GM18907 (cell line): ENCODE data around the gene DYNC1LI2.
"Not testable (repeated sequence)": the region's sequence is repeated elsewhere in the genome, so short reads cannot be mapped to it uniquely, and the experiment has no call there.

ENCODE experiments used
- ATAC-seq: cut with Tn5 transposase; IDR thresholded peaks from one replicate; pipeline ENCODE4 v1.9.1; 2021; ENCODE audit warnings: mild to moderate bottlenecking, moderate library complexity; ENCODE audit not compliant: unreplicated experiment

DYNC1LI2 gene

DNA sequence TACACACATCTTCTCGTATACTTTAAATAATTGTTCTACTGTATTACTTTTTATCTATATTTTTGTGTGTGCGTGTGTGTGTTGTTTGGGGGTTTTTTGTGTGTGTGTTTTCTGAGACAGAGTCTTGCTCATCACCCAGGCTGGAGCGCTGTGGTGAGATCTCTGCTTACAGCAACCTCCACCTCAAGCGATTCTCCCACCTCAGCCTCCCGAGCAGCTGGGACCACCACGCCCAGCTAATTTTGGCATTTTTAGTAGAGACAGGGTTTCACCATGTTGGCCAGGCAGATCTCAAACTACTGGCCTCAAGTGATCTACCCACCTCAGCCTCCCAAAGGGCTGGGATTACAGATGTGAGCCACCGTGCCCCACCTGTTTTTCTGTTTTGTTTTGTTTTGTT, 53.4 kb downstream of the DYNC1LI2 start:
- ATAC-seq, result no peak

DNA sequence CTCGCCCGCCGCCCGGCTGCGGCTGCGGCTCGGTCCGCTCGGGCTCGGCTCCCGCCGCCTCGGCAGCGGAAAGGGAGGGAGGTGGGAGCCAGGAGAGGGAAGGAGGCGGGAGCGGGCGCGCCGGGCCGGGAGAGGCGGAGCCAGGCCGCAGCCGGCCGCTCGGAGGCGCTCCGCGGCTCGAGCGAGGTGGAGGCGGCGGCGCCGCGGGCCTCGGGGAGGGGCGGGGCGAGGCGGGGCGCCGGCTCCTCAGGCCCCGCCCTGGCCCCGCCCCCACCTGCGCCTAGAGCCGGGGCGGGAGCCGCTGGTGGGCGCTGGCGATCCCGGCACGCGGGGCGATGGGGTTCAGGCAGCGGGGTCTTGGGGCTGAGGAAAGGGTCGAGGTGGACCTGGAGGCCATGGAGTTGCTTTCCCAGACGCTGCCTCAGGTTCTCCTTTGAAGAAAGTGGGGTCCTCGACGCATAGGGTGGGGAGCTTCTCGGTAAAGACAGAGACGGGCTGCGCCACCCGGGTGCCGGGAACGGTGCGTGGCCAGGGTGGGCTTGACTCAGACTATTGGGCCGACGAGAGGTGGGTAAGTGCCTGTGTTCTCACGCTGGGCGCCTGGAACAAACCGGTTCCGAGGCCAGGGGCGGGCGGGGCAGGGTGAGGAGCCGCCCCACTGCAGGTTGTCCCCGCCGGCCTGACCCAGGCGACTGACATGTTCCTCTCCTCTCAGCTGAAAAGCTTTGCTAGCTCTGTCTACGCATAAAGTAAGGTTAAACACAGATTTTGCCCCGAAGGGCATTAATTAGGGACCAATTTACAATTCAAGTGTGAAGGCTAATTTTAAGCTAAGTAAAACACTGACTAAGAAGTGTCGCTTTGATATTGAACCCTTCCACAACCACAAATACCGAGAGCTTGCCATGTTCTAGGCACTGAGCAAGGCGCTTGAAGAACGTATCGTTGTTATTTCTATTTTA, 54.5 kb downstream of the DYNC1LI2 start, which contains the start of gene CMTM4:
Gene CMTM4, minus strand, starts transcription at position 75 of the 962 bp plus-strand sequence. CDS start 218 bp downstream, outside the sequence.
- peak; percentile 87 for ATAC-seq

DNA sequence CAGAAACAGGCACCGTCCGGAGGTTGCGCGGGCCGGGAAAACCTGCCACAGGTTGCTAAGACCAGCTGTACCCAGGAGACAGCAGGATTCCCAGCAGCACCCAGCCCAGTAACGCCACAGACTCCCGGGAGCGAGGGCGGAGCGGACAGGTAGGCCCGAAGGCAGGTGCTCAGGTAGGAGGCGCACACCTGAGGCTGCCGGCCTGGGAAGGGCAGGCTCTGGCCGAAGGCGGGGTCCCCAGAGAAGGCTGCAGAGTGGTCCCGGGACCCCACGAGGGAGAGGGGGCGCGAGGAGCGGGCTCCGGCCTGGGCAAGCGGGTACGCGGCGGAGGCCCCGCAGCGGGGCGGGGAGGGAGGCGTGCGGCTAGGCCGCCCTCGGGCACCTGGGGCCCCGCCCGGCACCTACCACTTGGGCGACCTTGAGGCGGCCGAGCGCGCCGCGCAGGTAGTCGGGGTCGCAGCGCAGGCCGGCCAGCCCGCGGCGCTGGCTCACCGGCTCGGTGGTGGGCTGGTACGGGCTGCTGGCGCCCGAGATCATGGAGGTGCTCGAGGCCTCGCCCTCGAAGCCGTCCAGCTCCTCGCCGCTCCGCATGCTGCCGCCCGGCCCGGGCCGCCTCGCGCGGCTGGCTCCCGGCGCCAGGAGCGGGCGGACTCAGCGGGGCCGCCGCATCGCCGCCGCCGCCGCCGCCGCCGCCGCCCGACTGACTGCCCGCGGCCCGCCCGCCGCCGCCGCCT, 55.3 kb downstream of the DYNC1LI2 start:
- ATAC-seq, result peak; percentile 56

DNA sequence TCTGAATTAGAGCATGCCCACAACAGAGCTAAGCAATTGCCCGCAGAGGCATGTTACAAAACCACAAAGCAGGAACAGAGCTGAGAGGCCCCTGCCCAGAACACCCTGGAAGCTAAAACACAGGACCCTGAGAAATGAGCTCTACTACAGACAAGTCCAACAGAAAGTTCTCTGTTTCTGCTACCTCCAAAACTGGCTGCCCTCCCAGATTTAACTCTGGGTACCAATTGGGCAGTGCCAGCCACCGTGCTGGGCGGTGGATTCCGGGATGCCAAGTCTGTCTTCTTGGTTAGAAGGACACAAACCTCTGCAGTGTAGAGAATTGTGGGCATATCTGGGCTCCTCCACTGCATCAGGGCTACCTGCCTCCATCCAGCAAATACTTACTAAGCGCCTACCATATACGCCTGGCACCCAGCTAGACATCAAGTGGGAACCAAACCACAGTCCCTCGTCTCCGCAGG, 55.9 kb downstream of the DYNC1LI2 start:
- no peak for ATAC-seq

DNA sequence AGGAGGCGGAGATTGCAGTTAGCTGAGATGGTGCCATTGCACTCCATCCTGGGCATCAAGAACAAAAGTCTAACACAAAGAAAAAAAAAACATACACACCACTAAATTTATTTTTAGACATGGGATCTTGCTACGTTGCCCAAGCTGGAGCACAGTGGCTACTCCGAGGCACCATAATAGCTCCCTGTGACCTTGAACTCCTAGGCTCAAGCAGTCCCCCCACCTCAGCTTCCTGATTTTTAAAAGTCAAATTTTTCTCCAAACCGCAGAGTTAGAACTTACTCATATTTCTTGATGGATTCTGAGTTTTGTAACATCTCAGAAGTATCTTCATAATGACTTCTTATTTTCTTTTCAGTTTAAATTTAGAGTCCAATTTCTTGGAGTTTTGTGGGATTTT, 58.3 kb downstream of the DYNC1LI2 start:
- ATAC-seq, result no peak

DNA sequence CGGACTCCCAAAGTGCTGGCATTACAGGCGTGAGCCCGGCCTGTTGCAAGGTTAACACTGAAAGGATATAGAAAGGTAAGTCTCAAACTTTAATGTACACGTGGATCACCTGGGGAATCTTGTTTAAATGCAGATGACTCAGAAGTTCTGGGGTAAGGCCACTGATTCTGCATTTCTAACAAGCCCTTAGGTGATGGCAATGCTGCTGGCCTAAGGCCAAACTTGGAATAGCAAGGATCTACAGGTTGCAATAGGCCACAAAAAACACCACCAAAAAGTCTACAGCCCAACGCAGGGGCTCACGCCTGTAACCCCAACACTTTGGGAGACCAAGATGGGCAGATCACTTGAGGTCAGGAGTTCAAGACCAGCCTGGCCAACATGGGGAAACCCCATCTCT, 59.1 kb downstream of the DYNC1LI2 start:
- ATAC-seq, result no peak

DNA sequence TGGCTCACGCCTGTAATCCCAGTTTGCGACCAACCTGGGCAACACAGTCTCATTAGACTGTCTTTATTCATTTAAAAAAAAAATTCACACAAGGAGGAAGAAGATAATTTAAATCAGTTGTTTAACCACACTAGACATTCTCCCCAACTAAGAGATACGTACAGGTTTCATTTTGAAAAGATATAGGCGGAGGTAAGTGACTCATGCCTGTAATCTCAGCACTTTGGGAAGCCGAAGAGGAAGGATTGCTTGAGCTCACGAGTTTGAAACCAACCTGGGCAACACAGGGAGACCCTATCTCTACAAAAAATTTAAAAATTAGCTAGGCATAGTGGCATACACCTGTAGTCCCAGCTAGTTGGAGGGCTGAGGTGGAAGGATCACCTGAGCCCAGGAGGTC, 60.2 kb downstream of the DYNC1LI2 start:
- no peak for ATAC-seq

DNA sequence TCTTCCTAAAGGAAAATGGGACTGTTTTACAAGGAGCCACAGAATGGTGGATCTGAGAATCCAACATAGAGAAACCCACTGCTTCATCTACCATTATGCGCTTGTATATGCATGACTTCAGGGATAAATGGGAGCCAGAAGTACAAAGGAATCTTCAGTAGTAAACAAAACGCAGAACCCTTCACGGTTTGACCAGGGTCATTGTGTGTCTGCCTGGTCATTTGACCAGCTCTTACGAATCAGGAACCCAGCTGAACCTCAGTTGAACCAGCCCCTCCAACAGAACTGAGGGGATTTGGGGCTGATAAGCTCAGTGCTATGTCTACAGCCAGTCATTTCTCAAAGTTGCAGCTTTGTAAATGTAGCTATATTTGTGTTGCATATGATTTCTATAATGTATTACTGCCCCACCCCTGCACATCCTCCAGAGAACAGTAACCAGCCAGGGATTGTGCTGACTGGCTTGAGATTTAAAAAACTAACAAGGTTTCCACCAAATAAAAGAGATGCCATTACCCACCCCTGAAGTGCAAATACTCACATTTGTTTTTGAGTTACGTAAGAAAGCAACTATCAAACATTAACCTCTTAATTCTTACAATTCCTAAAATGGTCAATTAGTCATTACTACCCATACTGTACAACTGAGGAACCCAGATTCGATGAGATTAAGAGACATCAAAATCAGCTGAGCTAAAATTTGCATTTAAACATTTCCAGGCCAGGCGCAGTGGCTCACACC, 61.1 kb downstream of the DYNC1LI2 start:
- no peak for ATAC-seq

DNA sequence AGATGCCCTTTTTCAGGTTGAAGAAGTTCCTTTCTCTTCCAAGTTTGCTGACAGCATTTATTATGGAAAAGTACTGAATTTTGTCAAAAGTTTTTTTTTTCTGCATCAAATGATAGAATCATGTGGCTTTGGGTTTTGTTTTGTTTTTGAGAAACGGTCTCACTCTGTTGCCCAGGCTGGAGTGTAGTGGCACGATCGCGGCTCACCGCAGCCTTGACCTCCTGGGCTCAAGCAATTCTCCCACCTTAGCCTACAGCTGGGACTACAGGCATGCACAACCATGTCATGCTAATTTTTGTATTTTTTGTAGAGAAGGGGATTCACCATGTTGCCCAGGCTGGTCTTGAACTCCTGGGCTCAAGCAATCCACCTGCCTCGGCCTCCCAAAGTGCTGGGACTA, 62.1 kb downstream of the DYNC1LI2 start:
- ATAC-seq, result no peak

DNA sequence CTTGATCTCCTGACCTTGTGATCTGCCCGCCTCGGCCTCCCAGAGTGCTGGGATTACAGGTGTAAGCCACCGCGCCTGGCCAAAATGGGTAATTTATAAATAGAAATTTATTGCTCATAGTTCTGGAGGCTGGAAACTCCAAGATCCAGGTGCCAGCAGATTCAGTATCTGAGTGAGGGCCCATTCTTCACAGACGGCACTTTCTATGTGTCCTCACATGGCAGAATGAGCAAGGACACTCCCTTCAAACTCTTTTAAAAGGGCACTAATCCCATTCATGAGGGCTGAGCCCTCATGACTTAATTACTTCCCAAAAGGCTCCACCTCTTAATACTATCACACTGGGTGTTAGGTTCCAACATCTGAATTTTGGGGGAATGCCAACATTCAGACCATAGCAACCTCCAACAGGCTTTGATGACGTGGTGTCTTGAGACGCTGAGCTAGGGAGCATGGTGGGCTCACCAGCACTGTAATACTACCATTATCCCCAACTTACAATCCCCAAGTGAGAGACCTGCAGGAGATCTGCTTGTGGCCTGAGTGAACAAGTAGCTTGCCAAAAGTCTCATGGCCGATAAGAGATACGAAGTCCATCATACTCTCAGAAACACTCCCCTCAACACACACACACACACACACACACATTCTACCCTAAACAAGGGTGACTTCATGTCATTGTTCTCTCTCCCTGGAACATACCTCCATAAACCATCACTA, 63.3 kb downstream of the DYNC1LI2 start:
- ATAC-seq, result no peak

DNA sequence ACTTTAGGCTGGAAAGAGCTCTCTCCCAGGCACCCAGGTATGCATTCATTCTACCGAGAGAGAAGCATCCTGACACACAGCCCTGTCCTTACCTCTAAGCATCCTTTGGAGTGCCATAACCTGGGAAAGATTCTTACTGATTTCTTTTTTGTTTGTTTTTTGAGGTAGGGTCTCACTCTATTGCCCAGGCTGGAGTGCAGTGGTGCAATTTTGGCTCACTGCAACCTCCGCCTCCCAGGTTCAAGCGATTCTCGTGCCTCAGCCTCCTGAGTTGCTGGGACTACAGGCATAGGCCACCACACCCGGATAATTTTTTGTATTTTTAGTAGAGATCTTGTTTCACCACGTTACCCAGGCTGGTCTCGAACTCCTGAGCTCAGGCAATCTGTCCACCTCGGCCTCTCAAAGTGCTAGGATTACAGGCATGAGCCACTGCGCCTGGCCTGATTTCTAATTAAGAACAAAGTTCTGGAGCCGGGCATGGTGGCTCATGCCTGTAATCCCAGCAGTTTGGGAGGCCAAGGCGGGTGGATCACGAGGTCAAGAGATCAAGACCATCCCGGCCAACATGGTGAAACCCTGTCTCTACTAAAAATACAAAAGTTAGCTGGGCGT, 65.8 kb downstream of the DYNC1LI2 start:
- not testable (repeated sequence) for ATAC-seq

DNA sequence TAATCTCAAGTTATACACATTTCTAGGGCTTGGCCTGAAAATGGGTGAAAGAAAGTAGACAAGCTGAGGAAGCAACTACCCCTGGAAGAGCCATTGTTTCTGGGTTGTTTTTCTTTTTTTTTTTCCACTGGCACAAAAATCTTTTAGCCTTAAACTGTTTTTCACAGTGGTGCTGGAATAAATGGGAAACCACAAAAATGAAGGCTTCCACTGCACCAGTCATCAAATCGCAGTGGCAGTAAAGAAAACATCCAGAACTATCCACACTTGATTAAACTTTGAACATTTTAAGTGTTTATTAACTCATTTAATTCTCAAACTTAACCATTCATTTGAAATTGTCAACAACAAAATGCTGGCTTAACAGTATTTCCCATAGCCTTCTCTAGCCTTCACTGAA, 69.1 kb downstream of the DYNC1LI2 start:
- ATAC-seq, result no peak

DNA sequence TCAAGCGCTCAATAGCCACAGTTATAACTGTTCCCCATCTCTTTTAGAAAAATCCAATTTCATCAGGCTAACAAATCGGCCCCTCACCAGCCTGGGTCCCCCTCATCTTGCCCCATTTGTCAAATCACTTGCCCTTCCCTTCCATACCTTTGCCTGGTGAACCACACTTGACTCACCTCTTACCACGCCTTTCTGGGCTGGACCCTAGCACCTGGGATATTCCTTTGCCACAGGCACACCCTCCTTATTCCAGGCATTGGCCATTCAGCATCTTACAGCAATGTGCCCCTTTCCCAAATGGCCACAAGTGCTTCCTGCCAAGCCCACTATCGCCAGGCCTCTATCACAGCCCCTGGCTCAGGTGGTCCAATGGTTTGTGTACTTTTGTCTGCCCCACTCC, 69.7 kb downstream of the DYNC1LI2 start:
- ATAC-seq, result no peak

DNA sequence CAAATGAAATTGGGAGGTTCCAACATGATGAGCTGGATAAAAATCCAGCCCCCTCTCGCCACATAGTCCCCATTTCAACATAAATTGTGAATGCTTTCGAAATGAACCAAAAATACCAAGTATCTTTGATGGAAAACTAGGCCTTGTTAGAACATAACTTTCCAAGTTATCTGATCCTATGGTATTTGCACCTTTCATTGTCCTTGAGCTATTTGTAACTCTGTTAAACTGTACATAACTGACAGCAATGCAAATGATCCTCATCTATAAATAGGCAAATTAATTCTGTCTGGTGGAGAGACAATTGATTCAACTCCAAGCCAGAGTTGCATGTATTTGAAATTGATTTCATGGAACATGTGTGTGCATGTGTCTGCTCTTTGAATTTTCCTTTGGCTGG, 73.1 kb downstream of the DYNC1LI2 start:
- no peak for ATAC-seq

DNA sequence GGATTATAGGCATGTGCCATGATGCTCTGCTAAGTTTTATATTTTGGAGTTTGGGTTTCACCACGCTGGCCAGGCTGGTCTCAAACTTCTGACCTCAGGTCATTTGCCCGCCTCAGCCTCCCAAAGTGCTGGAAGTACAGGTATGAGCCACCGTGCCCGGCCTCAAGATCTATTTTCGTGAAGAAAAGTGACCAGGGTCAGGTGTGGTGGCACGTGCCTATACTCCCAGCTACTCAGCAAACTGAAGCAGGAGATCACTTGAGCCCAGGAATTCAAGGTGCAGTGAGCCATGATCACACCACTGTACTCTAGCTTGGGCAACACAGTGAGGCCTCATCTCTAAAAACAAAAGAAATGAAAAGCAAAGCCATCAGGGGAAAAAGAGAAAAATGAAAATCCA, 73.6 kb downstream of the DYNC1LI2 start:
- ATAC-seq, result no peak

DNA sequence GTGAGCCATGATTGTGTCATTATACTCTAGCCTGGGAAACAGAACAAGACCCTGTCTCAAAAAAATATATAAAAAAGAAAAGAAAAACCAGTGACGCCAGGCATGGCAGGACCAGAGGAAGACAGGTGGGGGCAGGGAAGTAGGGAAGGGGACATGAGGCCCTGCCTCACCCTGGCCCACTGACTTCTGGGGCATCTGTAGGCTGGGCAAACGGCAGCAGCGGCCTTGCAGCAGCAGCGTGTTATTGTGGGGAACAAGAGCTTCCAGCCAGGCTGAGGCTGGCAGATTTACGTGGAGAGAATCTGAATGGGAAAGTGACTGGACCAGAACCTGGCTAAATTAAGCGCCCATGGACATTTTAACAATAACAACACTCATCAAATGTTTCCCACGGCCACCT, 74.2 kb downstream of the DYNC1LI2 start:
- ATAC-seq, result no peak

DNA sequence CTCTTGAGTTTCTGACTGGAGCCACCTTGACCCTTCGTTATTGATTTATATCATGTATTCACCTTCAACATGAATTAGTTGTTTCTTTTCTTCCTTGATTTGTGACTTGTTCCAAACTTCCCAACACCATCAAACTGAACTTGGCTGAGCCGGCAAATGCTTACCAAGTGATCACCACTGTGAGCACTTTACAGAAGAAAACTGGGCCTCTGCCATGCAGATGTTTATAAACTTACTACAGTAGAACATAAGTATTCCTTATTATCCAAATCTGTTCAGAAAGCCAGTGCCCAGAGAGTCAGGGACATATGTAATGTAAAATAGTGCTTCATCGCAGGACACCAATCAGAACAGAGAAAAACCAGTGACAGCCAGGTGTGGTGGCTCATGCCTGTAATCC, 74.8 kb downstream of the DYNC1LI2 start:
- no peak for ATAC-seq

DNA sequence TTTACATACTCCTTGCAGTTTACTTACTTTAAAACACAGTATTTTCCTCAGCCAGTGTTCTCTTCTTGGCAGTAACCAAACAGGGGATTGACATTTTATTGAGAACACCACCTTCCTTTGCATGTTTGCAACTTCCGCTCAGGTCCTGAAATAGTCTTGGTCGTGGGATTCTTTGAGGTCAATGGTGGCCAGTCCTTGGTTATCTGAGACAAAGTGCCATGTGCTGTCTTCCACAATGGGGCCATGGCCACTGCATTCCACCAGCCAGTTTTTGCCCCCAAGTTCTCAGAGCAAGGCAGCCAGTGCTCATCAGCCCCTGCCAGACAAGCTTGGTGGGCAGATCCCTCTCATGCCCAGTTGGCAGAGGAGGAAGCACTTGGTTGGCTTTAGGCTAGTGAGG, 77.7 kb downstream of the DYNC1LI2 start:
- no peak for ATAC-seq
